Body of pancreas (tissue), 4 donors: Measurements from ENCODE around the gene SDR39U1.

ENCODE experiments used
- CTCF ChIP-seq, 7 experiments: fragments of 450-650 bp in 4 of 7; fragments of 200-600 bp in 3 of 7; sonication (generic) in 3 of 7; IDR thresholded peaks; one replicate each; pipeline ENCODE4 v1.5.1; 2016 to 2019; ENCODE audit warnings: antibody characterized with exemption in 7 of 7
- POLR2A ChIP-seq, 3 donors: fragments of 450-650 bp; IDR thresholded peaks; one replicate each; pipeline ENCODE4 v1.6.1; 2016; ENCODE audit warnings: antibody characterized with exemption in 3 of 3, mild to moderate bottlenecking in 2 of 3

GRCh38 chr14:24414077-24414476, 28.5 kb downstream of the SDR39U1 start:
- no peak for TF ChIP-seq CTCF (IDR thresholded peaks at IDR 0.05)
- no peak for TF ChIP-seq POLR2A (IDR thresholded peaks at IDR 0.05)
